Fibroblast of the aortic adventitia (primary cell): ENCODE results near the gene HIP1. TPM values are rescaled to one million over a fixed set of nuclear protein-coding genes. Genes with fewer than 3 reads are reported as not detected.
"Not testable (repeated sequence)": the region's sequence is repeated elsewhere in the genome, so short reads cannot be mapped to it uniquely, and the experiment has no call there.

Experiments used
- DNase-seq: peaks from one replicate; pipeline ENCODE4 v3.0.0-alpha.2; 2010; ENCODE audit warnings: low read depth
- H3K4me3 ChIP-seq: 2 replicates; pipeline ENCODE4 v1.5.1; 2011; ENCODE audit warnings: low read depth, mild to moderate bottlenecking, control low read depth, low read length, moderate library complexity
- total RNA-seq: library from RNA; depleted of rRNA; stranded (reverse); fragments of >200 nt; gene quantifications from 2 replicates; pipeline ENCODE4 v1.2.3, GENCODE V29; 2012; ENCODE audit warnings: low replicate concordance
- TF ChIP-seq, protein P1 (sequence below): IDR thresholded peaks from 2 replicates; pipeline ENCODE4 v1.5.1; 2011; ENCODE audit warnings: mild to moderate bottlenecking, low read length, control low read depth, inconsistent platforms; ENCODE audit not compliant: insufficient read depth

The HIP1 gene
- total RNA-seq, 1 donor = 9.3 TPM

- TF ChIP-seq, protein P1, sequence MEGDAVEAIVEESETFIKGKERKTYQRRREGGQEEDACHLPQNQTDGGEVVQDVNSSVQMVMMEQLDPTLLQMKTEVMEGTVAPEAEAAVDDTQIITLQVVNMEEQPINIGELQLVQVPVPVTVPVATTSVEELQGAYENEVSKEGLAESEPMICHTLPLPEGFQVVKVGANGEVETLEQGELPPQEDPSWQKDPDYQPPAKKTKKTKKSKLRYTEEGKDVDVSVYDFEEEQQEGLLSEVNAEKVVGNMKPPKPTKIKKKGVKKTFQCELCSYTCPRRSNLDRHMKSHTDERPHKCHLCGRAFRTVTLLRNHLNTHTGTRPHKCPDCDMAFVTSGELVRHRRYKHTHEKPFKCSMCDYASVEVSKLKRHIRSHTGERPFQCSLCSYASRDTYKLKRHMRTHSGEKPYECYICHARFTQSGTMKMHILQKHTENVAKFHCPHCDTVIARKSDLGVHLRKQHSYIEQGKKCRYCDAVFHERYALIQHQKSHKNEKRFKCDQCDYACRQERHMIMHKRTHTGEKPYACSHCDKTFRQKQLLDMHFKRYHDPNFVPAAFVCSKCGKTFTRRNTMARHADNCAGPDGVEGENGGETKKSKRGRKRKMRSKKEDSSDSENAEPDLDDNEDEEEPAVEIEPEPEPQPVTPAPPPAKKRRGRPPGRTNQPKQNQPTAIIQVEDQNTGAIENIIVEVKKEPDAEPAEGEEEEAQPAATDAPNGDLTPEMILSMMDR = no peak
- DNase-seq = no peak
- no peak overlapping the region for H3K4me3 ChIP-seq
Observed at GRCh38 chr7:75687246-75688088, 51.3 kb downstream of the HIP1 start.

DNA sequence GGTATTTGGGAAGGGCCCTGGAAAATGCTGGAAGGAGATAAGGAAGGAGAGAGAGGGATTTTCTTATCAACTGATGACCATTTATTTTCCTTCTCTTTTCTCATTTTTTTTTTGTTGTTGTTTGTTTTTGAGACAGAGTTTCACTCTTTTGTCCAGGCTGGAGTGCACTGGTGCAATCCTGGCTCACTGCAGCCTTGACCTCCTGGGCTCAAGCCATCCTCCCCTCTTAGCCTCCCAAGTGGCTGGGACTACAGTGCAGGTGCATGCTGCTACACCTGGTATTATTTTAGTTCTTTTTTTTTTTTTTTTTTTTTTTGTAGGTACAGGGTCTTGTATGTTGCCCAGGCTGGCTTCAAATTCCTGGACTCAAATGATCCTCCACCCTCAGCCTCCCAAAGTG is 52.2 kb downstream of the HIP1 start:
- TF ChIP-seq, protein P1 = no peak
- DNase-seq = no peak
- H3K4me3 ChIP-seq = no peak overlapping the region

GRCh38 chr7:75682052-75682451 is 56.7 kb downstream of the HIP1 start:
- DNase-seq, H3K4me3 ChIP-seq: not testable (repeated sequence)

- TF ChIP-seq, protein P1 = no peak
- no peak for DNase-seq
- H3K4me3 ChIP-seq = no peak overlapping the region
Observed at GRCh38 chr7:75679060-75679459, 59.7 kb downstream of the HIP1 start.

DNA sequence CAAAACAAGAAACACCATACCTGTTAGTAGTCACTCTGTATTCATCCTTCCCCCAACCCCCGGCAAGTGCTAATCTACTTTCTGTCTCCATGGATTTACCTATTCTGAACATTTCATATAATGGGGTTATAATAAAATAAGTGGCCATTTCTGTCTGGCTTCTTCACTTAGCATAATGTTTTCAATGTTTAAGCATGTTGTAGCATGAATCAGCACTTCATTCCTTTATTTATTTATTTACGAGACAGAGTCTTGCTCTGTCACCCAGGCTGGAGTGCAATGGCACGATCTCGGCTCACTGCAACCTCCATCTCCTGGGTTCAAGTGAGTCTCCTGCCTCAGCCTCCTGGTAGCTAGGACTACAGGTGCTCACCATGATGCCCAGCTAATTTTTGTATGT is 69.2 kb downstream of the HIP1 start:
- no peak overlapping the region for H3K4me3 ChIP-seq
- DNase-seq = no peak
- TF ChIP-seq, protein P1 = no peak

DNA sequence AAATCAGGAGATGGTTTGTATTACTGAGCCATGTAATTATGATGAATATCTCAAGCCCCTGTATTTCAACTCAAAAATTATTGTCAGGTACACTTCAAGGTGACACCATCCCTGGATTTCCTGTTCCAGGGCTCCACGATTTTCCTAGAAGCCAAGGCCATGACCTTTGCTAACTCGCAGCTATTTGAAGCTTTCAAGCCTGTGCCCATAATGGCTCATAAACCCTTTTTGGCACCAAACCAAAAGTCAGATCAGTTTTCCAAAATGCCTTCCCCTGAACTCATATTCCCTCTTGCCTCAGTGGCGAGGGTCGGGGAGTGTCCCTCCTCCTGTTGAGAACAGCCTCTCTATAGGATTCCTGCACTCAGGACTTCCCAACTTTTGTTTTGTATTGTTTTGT is 70.8 kb downstream of the HIP1 start:
- H3K4me3 ChIP-seq = no peak overlapping the region
- no peak for DNase-seq
- TF ChIP-seq, protein P1 = no peak

DNA sequence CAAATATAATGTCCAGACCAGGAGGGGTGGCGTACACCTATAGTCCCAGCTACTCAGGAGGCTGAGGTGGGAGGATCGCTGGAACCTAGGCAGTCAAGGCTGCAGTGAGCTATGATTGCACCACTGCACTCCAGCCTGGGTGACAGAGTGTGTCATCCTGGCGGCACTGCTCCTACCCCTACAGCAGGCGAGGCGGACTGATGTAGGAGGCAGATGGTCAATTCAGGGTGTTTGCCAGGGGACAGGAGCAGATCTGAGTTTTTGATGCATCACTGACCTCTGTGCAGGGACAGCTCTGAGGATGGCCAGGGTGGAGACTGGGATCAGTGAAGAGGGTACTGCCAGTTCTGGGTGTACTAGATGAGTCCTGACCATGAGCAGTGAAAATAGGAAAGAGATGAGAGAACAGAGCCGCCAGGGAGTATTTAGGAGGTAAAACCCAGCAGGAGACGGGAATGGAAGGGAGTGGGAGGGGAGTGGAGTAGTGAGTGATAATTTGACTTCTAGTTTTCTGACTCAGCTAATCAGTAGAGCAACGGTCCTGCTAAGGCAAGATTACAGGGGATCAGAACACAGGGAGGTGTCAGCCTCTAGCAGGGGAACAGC is 75.3 kb downstream of the HIP1 start:
- TF ChIP-seq, protein P1 = no peak
- no peak overlapping the region for H3K4me3 ChIP-seq
- no peak for DNase-seq
